GM10847 (cell line): ENCODE results near the gene PATL2.

Experiments used
- POLR2A ChIP-seq: IDR thresholded peaks from 2 replicates; pipeline ENCODE4 v1.6.1; 2011; ENCODE audit not compliant: insufficient read length; ENCODE audit errors: extremely low read depth

The PATL2 gene

GRCh38 chr15:44663410-44664308 is 47.5 kb downstream of the PATL2 start, which contains the start of gene SPG11:
Gene SPG11, minus strand, starts transcription at chr15:44663662. Its CDS starts 15 bp downstream, at chr15:44663647.
- peak; percentile 90 for TF ChIP-seq POLR2A

GRCh38 chr15:44662478-44663409 is 48.4 kb downstream of the PATL2 start:
- no peak for TF ChIP-seq POLR2A

GRCh38 chr15:44661576-44661975 is 49.5 kb downstream of the PATL2 start:
- TF ChIP-seq POLR2A, result no peak

GRCh38 chr15:44659056-44659455 is 52.1 kb downstream of the PATL2 start:
- TF ChIP-seq POLR2A, result no peak

- TF ChIP-seq POLR2A, result no peak
Observed at GRCh38 chr15:44657378-44657777, 53.7 kb downstream of the PATL2 start.

- TF ChIP-seq POLR2A, result no peak
Observed at GRCh38 chr15:44656913-44657312, 54.2 kb downstream of the PATL2 start.

- no peak for TF ChIP-seq POLR2A
Observed at GRCh38 chr15:44656298-44656697, 54.8 kb downstream of the PATL2 start.

GRCh38 chr15:44654858-44655257 is 56.3 kb downstream of the PATL2 start:
- no peak for TF ChIP-seq POLR2A

GRCh38 chr15:44647637-44648036 is 63.5 kb downstream of the PATL2 start:
- no peak for TF ChIP-seq POLR2A

GRCh38 chr15:44647036-44647435 is 64.1 kb downstream of the PATL2 start:
- no peak for TF ChIP-seq POLR2A

- TF ChIP-seq POLR2A, result no peak
Observed at GRCh38 chr15:44646460-44646859, 64.7 kb downstream of the PATL2 start.

GRCh38 chr15:44641651-44642050 is 69.5 kb downstream of the PATL2 start:
- TF ChIP-seq POLR2A, result no peak

GRCh38 chr15:44636976-44637375 is 74.1 kb downstream of the PATL2 start:
- TF ChIP-seq POLR2A, result no peak

GRCh38 chr15:44633603-44634002 is 77.5 kb downstream of the PATL2 start:
- TF ChIP-seq POLR2A, result no peak

- no peak for TF ChIP-seq POLR2A
Observed at GRCh38 chr15:44623178-44623577, 87.9 kb downstream of the PATL2 start.

- no peak for TF ChIP-seq POLR2A
Observed at GRCh38 chr15:44620081-44620480, 91.0 kb downstream of the PATL2 start.

GRCh38 chr15:44616974-44617373 is 94.1 kb downstream of the PATL2 start:
- TF ChIP-seq POLR2A, result no peak
